Hematopoietic multipotent progenitor cell treated with erythropoietin and hydrocortisone succinate and interleukin-3 and kit ligand, for 4 days (in vitro differentiated cells): Measurements from ENCODE around the gene CYYR1.

Experiments
- DNase-seq: peaks from one replicate; pipeline ENCODE4 v3.0.0-alpha.2; 2015

The CYYR1 gene

DNA sequence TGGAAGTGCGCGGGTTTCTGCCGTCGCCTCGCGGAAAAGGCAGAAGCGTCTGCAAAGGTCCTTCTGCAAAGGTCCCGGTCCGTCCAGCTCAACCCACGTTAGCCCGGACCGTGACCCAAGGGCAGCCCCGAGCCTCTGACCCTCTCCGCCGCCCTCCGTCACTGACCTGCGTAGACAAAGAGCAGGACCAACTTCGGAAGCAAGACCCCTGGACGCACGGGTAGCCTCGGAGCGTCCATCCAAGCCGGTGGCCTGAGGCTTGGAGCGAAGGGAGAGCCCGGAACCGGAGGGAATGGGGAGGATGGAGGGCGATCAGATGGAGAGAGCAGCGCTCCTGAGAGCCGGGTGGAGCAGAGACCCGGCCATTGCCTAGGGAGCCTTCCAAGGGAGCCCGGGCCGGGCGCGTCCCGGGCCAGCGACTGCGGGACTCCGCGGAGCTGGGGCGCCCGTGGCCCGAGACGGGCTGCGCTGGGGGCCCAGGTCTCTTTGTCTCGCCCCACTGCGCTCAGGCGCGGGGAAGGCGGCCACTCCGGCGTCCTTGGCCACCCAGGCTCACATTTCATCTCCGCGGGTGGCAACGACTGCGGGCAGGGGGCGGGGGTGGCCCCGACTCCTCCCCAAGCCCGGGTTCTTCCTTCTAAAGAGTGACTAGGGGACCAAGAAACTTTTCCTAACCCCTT lies at the start of gene CYYR1:
CYYR1 (minus strand) TSS at position 585 of the 680 bp plus-strand sequence; CDS start at position 239, 346 bp downstream.
- DNase-seq = peak; percentile 42

DNA sequence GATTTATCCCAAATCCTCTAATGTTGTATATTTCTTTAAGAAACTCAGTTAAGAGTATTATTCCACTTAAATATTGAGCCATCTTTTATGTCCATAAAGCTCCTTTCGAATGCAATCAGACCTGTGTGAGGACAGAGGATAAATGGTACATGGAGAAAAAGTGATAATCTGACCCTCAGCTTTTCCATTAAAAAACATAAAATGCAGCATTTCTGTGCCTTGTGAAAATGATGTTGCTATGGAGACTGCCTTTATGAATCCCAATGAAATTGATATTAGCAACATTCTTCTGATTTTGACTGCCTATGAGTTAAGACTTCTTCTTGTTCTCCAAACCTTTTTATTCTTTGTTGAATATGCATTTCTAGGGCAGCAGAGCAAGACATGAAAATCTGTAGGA lies 44.1 kb upstream of the CYYR1 start:
- no peak for DNase-seq

DNA sequence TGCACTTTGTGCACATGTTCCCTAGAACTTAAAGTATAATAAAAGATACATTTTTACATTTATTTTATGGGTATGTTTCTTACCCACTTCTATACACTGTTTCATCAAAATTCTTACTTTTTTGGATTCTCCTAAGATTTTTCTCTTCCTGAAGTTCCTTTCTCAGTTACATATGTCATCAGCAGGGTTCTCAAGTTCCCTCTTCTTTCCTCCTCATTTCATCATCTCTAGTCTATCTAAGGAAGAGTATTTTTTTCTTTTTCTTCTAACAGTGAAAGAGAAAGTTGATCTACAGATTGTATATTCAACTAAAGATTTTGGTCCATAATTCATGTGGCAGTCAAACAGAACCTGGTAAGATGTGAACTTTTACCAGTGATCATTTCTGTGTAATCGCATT lies 41.2 kb upstream of the CYYR1 start:
- DNase-seq = no peak

DNA sequence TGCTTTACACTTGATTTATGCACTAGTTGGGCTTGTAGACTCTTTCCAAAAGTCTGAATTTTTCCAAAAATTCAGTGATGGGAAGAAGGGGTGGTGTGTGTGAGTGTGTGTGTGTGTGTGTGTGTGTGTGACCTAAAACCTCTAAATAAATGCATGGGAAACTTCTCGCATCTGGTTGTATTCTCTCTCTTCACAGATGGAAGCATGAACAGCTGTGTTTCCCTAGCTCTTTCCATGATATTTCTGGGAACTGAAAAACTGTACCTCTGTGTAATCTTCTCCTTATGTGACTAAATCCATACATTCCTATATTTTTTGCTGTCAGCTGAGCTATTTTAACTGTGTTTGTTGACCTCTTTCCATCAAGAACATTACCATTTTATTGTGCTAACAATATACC lies 26.2 kb upstream of the CYYR1 start:
- no peak for DNase-seq

DNA sequence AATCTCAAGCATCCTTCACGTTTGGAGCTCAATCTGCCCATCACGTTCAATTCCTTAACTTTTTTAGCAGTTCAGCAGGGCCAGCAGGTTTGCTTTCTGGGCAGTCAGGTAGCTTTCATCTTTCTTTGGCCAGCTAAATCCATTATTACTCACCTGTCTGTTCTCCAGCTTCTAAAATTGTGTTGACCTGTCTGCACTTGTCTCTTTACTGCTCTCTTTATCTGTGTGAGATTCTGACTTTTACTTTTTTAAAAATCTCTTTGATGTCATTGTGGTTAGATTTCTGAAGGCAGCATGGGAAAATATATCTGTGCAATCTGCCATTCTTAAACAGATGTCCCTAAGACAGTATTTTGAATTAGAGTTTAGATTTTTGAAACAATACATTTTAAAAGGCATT lies 24.9 kb upstream of the CYYR1 start:
- DNase-seq = no peak

DNA sequence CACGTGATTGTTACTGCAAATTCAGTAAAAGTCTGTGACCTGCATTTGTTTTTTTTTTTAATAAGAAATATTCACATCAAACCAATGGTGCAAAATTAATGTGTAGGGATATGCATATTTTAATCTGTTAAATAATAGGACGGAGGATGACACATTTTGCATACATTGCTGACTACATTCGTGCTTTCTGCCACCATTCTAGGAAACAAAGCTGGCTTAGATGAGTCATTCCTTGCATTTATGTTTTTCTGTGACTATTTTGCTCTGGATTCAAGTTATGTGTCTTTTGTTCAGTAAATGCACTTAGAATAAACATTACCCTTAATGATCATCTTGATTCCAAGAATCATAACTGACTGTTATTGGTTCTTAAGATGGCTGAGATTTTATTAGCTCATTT lies 23.9 kb upstream of the CYYR1 start:
- DNase-seq = no peak

DNA sequence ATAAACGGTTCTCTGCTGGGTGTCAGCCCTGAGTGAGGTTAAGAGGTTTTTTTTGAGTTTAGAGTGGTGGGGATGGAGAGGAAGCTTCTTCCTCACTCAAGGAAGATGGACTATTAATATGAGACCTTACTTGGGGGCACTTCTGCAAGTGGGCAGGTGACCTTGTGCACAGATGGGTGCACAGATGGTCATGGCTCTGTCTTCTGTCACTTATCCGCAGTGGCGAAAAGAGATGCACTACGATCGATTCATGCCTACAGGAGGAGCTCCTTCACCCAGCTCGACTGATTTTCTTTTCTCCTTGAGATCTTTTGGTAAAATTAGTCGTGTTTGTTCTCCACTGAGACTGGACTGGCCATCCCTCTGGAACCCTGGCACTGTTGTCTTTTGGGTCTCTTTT lies 22.9 kb upstream of the CYYR1 start:
- DNase-seq = no peak

DNA sequence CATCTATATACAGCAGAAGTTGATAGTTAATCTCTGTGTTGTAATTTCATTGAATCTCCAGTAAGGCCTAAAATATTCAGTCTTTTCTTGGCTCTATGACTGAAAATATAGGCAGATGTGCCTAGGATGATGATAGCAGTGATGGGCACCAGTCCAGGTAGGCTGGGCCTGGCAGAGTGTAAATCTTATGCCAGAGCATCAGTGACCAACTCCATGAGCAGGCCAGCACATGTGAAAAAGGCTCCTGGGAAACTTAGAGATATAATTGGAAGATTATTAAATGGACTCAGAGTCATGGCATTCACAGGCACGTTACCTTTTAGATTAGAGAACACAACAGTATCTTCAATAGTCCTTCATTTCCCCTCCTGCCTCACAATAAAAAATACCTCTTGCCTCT lies 20.7 kb upstream of the CYYR1 start:
- DNase-seq = no peak

DNA sequence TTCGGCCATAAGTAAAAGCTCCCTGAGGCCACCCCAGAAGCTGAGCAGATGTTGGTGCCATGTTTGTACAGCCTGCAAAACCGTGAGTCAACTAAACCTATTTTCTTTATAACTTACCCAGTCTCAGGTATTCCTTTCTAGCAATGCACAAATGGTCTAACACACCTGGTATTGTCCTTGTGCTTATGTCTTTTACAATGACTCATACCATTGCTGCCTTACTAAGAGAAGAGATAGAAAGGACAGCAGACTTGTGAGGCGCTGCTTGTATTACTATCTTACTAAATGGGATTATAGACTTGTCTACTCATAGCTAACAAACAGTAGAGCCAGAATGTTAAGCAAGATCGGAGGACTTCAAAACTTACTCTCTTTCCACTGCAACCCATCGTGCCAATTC lies 18.5 kb upstream of the CYYR1 start:
- no peak for DNase-seq

DNA sequence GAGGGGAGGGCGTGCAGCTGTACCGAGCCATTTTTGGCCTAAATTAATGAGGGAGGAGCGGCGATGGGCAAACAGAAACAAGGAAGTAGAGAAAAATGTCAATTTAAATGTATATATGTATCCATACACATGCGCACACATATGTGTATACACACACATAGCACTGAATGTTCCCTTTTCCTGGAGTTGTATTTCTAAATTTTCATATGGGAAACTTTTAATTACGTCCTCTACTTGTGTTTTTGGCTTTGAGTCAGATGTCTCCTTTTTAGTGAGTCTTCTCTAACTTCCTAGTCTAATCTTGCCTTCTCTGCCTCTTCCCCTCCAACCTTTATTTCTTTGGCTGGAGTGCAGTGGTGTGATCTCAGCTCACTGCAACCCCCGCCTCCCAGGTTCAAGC lies 15.4 kb upstream of the CYYR1 start:
- DNase-seq = no peak

DNA sequence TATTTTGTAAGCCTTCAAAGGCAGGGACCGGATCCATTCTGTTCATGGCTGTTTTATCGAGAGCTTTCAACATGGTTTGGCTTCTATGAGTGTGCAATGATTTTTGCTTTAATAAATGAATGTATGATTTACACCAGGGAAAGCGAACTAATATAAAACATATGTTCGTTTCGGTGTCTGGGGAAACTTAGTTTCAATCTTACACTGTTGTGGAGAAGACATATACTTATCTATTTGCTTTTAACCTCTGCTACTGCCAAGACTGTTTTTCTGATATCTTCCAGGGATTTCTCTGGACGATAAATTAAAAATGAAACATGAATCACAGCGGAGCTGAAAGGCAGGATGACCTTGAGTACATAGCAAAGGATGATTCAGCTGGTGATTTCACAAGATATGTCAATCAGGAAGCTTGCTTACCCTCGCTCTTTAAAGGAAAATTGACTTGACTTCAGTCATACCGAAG lies 14.7 kb upstream of the CYYR1 start:
- DNase-seq = no peak

DNA sequence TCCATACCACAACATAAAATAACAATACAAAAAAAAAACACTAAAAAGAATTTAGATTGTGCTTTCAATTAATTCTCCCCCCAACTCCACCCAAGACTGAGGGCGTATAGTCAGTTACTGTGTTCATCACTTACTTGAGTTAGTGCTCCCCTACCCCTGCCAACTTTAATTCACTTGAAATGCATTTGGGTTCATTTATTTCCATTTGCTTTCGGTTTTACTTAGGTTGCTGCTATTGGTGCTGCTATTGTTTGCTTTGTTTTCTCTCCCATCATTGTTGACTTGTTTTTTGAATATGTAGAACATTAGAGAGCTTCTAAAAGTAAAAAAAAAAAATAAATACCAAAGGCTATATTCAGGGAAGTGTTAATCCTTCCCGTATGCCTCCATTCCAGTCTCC lies 10.7 kb upstream of the CYYR1 start:
- no peak for DNase-seq

DNA sequence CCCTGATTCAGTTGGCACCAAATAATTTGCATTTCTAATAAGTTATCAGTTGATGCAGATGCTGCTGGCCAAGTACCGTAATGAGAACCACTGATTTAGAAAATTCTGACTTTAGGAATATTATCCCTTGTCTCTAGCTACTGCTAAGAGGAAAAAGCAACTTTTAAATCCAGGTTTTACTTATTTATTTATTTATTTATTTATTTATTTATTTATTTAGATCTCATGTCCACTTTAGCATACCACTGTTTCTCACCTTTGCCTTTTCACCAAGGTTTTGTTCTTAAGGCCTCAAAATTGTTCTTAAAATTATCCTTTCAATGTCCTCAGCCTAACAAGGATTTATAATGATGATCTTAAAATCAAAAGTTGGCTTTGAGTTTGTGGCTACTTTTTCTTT lies 8.7 kb upstream of the CYYR1 start:
- DNase-seq = no peak

DNA sequence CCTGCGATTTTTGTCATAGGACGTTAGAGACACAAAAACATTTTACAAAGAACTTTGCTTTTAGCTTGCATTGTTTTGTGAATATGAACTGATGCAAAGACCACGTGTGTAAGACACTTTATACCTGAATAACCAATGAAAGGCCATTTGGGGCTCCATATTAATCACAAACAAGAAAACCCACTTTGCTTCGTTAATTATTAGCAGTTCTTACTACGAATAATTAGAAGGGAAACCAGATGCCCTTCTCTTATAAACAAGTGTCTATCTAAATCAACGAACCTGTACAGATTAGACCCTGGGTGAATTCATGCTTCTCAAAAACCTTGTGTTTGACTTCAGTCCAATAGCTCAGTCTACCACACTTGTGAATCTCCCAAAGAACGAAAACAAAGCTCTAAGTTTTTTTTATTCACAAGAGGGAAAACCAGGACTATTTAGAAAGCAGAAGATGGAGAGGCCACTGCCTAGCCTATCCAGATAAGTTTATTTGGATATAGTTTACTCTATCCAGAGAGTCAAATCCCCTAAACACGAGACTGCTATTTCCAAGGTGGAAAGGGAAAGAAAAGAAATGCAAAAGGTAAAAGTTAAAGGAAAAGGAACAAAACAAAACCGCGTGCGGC lies 897 bp downstream of the CYYR1 start:
- peak; percentile 11 for DNase-seq

DNA sequence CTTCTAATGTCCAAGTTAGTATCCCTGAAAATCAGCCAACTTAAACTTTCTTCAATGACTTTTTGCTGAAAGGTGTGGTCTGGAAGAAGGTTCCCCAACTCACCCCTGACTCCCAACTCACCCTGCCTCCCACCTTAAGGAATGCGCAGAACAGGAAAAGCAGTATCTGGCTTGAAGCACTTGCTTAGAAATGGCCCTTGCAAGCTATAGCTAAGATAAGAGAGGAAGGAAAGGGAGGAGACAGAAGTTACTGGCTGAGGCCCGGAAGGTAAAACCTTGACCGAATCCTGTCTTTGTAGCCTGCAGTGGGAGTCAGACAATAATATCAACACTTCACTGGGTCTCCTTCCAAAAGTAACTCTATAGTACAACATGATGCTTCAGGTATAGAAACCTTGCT lies 2.9 kb downstream of the CYYR1 start:
- DNase-seq = peak; percentile 49

DNA sequence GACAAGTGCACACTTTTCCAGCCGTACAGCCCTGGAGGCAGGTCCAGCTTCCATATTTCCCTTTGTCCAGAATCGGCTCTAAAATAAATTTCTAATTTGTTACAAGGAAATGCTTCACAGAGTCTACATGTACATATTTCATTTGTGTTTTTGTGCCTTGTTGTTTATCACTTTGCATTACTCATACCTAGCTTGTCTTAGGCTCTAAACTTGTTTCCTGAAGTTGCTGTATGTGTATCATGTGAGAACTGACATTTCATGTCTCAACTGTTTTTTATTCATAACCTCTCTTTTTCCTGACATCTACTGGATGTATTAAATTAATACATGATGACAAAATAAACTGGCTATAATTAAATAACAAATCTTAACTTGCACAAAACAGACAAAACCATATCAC lies 7.5 kb downstream of the CYYR1 start:
- DNase-seq = no peak

DNA sequence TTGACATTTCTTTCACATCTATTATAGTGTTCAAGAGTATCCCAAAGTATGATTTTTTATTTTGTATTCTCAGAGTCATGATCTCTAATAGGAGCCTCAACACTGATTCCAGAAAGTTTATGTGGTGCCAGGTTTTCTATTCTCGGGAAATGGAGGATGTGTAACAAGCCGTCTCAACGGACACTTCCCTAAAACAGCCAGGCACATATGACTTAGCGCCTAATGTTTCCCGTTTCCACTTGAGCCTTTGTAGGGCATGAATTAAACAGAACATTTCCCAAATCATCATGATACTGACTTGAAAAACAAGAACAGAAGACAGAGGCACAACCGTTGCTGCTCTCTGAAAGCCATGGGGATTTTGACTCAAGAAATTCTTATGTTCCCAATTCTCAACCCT lies 8.0 kb downstream of the CYYR1 start:
- peak; percentile 31 for DNase-seq

DNA sequence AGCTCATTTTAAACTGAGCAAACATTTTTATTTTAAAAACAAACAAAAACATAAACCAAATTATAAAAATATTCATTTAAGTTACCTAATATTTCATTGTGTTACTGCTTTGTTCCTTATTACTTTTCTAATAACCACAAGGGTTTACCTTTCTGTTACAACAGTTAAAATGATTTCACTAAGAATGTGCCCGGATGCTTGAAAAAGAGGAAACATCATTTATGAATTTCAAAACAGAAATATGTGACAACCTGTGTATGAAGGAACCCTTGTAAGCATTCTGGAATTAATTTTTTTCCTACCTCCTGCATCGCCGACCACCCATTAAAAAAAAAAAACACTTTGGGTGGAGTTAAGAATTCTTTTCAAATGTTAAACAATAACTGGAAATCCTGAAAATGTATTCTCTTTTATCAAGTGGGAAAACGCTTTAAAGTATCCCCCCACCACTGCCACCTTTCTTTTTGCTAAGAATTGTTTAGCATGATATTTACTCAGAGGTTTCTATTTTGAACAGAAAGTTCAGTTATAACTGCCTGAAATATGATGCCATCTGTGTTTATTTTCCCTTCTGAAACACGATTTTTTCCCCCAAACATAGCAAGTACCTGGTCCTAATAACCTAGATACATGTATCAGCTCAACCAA lies 9.1 kb downstream of the CYYR1 start:
- peak; percentile 38 for DNase-seq

DNA sequence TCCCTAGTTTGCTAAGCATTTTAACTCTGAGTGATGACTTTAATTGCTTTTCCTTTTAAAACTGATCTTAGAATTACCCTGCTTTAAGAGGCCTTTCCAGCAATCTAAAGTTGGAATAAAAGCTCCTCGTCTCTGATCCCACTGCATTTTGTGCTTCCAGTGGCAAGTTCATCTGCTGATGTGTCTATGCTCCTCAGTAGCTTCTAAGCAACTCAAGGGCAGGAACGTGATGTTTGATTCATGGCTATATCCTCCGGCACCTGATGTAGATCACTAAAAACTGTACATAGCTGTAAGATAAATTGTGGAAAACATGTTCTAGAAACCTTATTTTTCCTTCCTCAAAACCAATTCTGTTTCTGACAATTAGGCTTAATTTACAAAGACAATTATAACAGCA lies 12.5 kb downstream of the CYYR1 start:
- DNase-seq = no peak

DNA sequence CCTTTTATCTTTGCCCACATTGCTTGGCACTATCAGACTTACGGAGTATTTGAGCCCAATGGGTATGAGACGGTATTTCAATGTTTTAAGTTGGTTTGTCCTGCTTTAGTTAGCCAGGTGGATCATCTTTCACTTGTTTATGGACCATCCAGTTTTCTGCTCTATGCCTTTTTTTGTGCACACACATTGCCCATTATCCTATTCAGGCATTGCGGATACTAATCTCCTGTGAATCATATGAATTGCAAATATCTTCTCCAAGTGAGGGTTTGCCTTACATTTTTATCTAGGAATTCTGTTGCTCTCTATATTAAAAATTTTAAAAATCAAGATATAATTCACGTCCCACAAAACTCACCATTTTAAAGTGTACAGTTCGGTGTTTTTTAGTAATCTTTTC lies 14.0 kb downstream of the CYYR1 start:
- DNase-seq = no peak

DNA sequence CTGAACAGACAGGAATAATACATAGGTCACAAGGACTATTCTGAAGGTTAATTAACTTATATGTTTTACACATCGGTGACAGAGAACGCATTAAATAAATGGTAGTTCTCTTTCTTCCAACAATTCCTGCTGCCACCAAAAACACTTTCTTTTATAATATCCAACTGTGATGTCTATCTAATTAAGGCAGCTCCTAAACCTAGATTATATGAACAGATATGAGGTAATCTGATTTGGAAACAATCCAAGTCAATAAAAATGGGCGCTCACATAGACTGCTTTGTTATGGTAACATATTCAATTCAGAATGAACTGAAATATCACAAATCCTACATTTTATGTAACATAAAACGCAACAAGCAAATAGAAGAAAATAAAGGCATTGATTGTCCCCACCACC lies 16.0 kb downstream of the CYYR1 start:
- DNase-seq = no peak

DNA sequence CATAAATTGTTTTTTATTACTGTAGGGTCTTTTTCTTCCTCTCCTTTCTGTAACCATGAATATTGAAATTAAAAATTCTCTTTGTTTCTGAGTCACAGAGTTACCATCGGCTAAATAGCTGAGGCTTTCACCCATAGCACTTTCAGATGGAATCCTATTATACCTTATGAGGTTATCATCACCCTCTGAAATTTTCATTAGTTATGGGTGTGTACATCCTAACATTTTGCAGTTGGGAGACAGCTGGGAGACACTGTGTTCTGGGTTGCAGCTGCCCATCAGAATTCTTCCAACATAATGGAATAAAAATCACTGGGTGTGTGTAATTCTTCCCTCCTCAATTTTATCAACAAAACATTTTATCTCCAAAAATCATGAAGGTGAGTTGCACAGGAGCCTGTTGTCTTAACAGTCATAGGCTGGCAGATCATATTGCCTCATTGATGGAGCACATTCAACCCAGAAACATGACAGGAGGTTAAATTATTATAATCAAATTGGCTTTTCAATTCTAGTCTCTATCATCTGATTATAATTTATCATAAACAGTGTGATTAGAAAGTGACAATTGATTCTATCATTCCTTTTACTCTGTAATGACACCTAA lies 17.4 kb downstream of the CYYR1 start:
- DNase-seq = no peak

DNA sequence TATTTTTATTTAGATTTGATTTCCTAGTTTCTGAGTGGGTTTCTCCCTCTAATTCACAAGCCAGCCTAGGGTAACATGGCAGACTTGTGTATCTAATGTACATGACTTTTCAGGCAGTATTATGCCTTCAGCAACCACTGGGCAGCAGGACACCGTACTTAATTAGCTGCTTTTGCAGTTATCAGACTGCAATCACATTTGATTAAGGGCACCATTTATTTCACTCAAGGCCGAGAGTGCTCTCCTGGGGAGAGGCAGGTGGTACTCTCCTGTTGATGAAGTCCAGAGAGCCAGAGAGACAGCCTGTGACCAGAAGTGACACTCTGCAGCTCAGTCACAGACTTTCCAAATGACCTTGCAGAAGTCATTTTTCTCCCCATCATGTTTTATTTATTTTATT lies 18.7 kb downstream of the CYYR1 start:
- DNase-seq = no peak

DNA sequence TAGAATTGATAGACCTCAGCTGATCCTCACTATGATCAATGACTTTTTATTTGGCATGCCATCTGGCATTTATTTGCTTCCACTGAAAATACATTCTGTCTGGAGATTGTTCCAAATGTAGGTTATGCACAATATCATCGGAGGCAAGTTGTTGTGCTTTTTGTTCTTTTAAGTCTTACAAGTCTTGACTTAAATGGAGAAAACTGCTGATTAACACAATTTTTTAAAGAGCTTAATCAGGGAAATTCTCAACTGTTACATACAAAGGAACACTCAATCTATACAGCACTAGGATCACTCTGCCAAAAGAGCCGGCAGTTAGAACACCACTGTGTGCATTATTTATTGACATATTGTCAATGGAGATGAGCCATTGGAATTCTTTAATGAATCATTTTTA lies 19.2 kb downstream of the CYYR1 start:
- DNase-seq = no peak
